Endodermal cell (in vitro differentiated cells): Measurements from ENCODE around the gene HPN. TPM values are rescaled to one million over a fixed set of nuclear protein-coding genes. Genes with fewer than 3 reads are reported as not detected.

Experiments used
- DNase-seq: peaks from one replicate; pipeline ENCODE4 v3.0.0-alpha.2; 2017
- H3K27ac ChIP-seq: 2 replicates; pipeline ENCODE4 v1.5.1; 2013; ENCODE audit warnings: mild to moderate bottlenecking, low read depth, low read length, moderate library complexity
- H3K27me3 ChIP-seq: 2 replicates; pipeline ENCODE4 v1.6.1; 2013; ENCODE audit warnings: mild to moderate bottlenecking, low read length, moderate library complexity; ENCODE audit not compliant: insufficient read depth, control insufficient read depth, poor library complexity, severe bottlenecking
- H3K36me3 ChIP-seq: 2 replicates; pipeline ENCODE4 v1.7.0; 2013; ENCODE audit warnings: mild to moderate bottlenecking, low read length, moderate library complexity; ENCODE audit not compliant: control insufficient read depth, insufficient read depth
- H3K4me1 ChIP-seq: one replicate; pipeline ENCODE4 v1.7.0; 2013; ENCODE audit warnings: low read length; ENCODE audit not compliant: control insufficient read depth, insufficient read depth
- H3K4me3 ChIP-seq: 2 replicates; pipeline ENCODE4 v1.5.1; 2013; ENCODE audit warnings: mild to moderate bottlenecking, low read length, moderate library complexity
- H3K9ac ChIP-seq: 2 replicates; pipeline ENCODE4 v1.6.1; 2013; ENCODE audit warnings: mild to moderate bottlenecking, low read length, moderate library complexity; ENCODE audit not compliant: poor library complexity, severe bottlenecking; ENCODE audit errors: extremely low read depth
- H3K9me3 ChIP-seq: 2 replicates; pipeline ENCODE4 v1.6.1; 2013; ENCODE audit warnings: mild to moderate bottlenecking, low read length, moderate library complexity; ENCODE audit not compliant: control insufficient read depth
- H3K27ac Mint-ChIP-seq: 2 replicates; pipeline ENCODE4 v1.8.0; 2020; ENCODE audit warnings: mixed read lengths
- H3K27me3 Mint-ChIP-seq: 2 replicates; pipeline ENCODE4 v1.8.0; 2021; ENCODE audit warnings: mild to moderate bottlenecking, mixed read lengths; ENCODE audit not compliant: insufficient read depth
- H3K36me3 Mint-ChIP-seq: 2 replicates; pipeline ENCODE4 v1.8.0; 2020; ENCODE audit warnings: low read depth, mixed read lengths
- H3K4me1 Mint-ChIP-seq: 2 replicates; pipeline ENCODE4 v1.8.0; 2020; ENCODE audit warnings: mixed read lengths
- H3K4me3 Mint-ChIP-seq: 2 replicates; pipeline ENCODE4 v1.8.0; 2020; ENCODE audit warnings: mild to moderate bottlenecking, moderate library complexity, mixed read lengths
- H3K9me3 Mint-ChIP-seq: 2 replicates; pipeline ENCODE4 v1.8.0; 2020; ENCODE audit warnings: mild to moderate bottlenecking, mixed read lengths
- CTCF ChIP-seq: fragments of 200-600 bp; sonication (generic); conservative IDR thresholded peaks from 2 replicates; pipeline ENCODE4 v1.5.0; 2021; ENCODE audit warnings: antibody characterized with exemption, mild to moderate bottlenecking
- WGBS, 2 experiments: methylation state at CpG; one replicate each; pipeline versions ENCODE4 v1.1.5 to v1.1.7; 2013; ENCODE audit warnings: missing lambda C conversion rate in 2 of 2, mixed read lengths in 1 of 2; ENCODE audit not compliant: insufficient coverage in 1 of 2, insufficient read length in 1 of 2; 5-methylcytosine and 5-hydroxymethylcytosine counted together
- total RNA-seq, 2 donors: library from RNA; stranded (reverse); fragmentation: NEBNext Ultra II Directional in 1 of 2; extraction: Animal tissue kit (Norgen Biotek cat#: 25700) in 1 of 2; gene quantifications; 2 replicates in 1 of 2; 3 replicates in 1 of 2; pipeline ENCODE4 v1.2.1, GENCODE V29; 2021

The HPN gene
- total RNA-seq, 2 donors from 2014 or later = 29.0 to 49.6 TPM

- no peak for DNase-seq
- no peak overlapping the region for H3K27ac Mint-ChIP-seq
- Histone ChIP-seq H3K4me3 (no peak overlapping the region), H3K36me3 (peaks cover 81% of the 10 kb centered on the region), H3K27me3 (no peaks in the 10 kb centered on the region), H3K9me3 (no peaks in the 10 kb centered on the region), H3K27ac (no peak overlapping the region), H3K4me1 (no peaks in the 10 kb centered on the region), H3K9ac (no peak overlapping the region)
- no peaks in the 10 kb centered on the region for H3K9me3 Mint-ChIP-seq
- peaks cover 76% of the 10 kb centered on the region for H3K36me3 Mint-ChIP-seq
- no peak for TF ChIP-seq CTCF
- H3K4me3 Mint-ChIP-seq = no peak overlapping the region
- H3K4me1 Mint-ChIP-seq = no peaks in the 10 kb centered on the region
- 95 to 100% methylated on average over 1 to 4 of the region's 4 CpGs for WGBS, 2 experiments
- H3K27me3 Mint-ChIP-seq = no peaks in the 10 kb centered on the region
Observed at GRCh38 chr19:35018379-35018778, 23.1 kb upstream of the HPN start.

GRCh38 chr19:35019144-35019543, 22.4 kb upstream of the HPN start:
- H3K36me3 ChIP-seq = peaks cover 82% of the 10 kb centered on the region

GRCh38 chr19:35021016-35021415, 20.5 kb upstream of the HPN start:
- H3K4me3 Mint-ChIP-seq = no peak overlapping the region
- TF ChIP-seq CTCF = no peak
- Histone ChIP-seq H3K4me1 (no peaks in the 10 kb centered on the region), H3K27me3 (no peaks in the 10 kb centered on the region), H3K36me3 (peaks cover 79% of the 10 kb centered on the region), H3K9ac (no peak overlapping the region), H3K4me3 (no peak overlapping the region), H3K27ac (no peak overlapping the region), H3K9me3 (no peaks in the 10 kb centered on the region)
- no peaks in the 10 kb centered on the region for H3K4me1 Mint-ChIP-seq
- H3K36me3 Mint-ChIP-seq = peaks cover 75% of the 10 kb centered on the region
- DNase-seq = no peak
- 89 to 94% methylated on average over 5 to 10 of the region's 10 CpGs for whole genome bisulfite sequencing, 2 experiments
- no peaks in the 10 kb centered on the region for H3K27me3 Mint-ChIP-seq
- no peaks in the 10 kb centered on the region for H3K9me3 Mint-ChIP-seq
- peak overlapping the region; percentile 58 for H3K27ac Mint-ChIP-seq

More at GRCh38 chr19:35019144-35019543, 22.4 kb upstream of the HPN start:
- Mint-ChIP-seq H3K27ac (no peak overlapping the region), H3K36me3 (peaks cover 76% of the 10 kb centered on the region), H3K4me1 (no peaks in the 10 kb centered on the region), H3K4me3 (no peak overlapping the region), H3K27me3 (no peaks in the 10 kb centered on the region), H3K9me3 (no peaks in the 10 kb centered on the region)
- H3K4me1 ChIP-seq = no peaks in the 10 kb centered on the region
- no peak overlapping the region for H3K27ac ChIP-seq
- TF ChIP-seq CTCF = no peak
- no peak overlapping the region for H3K4me3 ChIP-seq
- WGBS, 2 experiments = 98% methylated on average over 9 to 22 of the region's 22 CpGs
- H3K9me3 ChIP-seq = no peaks in the 10 kb centered on the region
- H3K9ac ChIP-seq = no peak overlapping the region
- no peak for DNase-seq
- no peaks in the 10 kb centered on the region for H3K27me3 ChIP-seq
